Activated T-cell treated with anti-CD3 and anti-CD28 coated beads for 4 hours (primary cell): ENCODE data around the gene CHMP5.
A peak's percentile ranks its signal among the peaks of the same experiment; 100 is the strongest.

Experiments
- DNase-seq: peaks from one replicate; pipeline ENCODE4 v3.0.0-alpha.2; 2020

CHMP5 gene

GRCh38 chr9:33264473-33265177 lies at the start of gene CHMP5, which contains the start of gene BAG1:
Gene CHMP5, plus strand, starts transcription at chr9:33265049. Its CDS starts 30 bp downstream, at chr9:33265079.
Gene BAG1, minus strand, starts transcription at chr9:33264708.
- DNase-seq: peak; percentile 100

- DNase-seq: no peak
Measured at GRCh38 chr9:33220681-33221567, 43.9 kb upstream of the CHMP5 start.

GRCh38 chr9:33221568-33221884 lies 43.3 kb upstream of the CHMP5 start:
- no peak for DNase-seq

GRCh38 chr9:33222031-33222430 lies 42.8 kb upstream of the CHMP5 start:
- no peak for DNase-seq

GRCh38 chr9:33223696-33224095 lies 41.2 kb upstream of the CHMP5 start:
- DNase-seq: no peak

GRCh38 chr9:33225319-33226147 lies 39.3 kb upstream of the CHMP5 start:
- peak; percentile 73 for DNase-seq

- no peak for DNase-seq
Measured at GRCh38 chr9:33227008-33227398, 37.8 kb upstream of the CHMP5 start.

- DNase-seq: no peak
Measured at GRCh38 chr9:33227741-33228140, 37.1 kb upstream of the CHMP5 start.

- DNase-seq: no peak
Measured at GRCh38 chr9:33228606-33229005, 36.2 kb upstream of the CHMP5 start.

- no peak for DNase-seq
Measured at GRCh38 chr9:33229359-33230114, 35.3 kb upstream of the CHMP5 start.

- DNase-seq: no peak
Measured at GRCh38 chr9:33230756-33231622, 33.9 kb upstream of the CHMP5 start.

GRCh38 chr9:33231623-33231942 lies 33.3 kb upstream of the CHMP5 start:
- no peak for DNase-seq

- DNase-seq: no peak
Measured at GRCh38 chr9:33232815-33233214, 32.0 kb upstream of the CHMP5 start.

GRCh38 chr9:33233626-33234342 lies 31.1 kb upstream of the CHMP5 start:
- no peak for DNase-seq

- DNase-seq: no peak
Measured at GRCh38 chr9:33234511-33235467, 30.1 kb upstream of the CHMP5 start.

- DNase-seq: no peak
Measured at GRCh38 chr9:33236571-33236970, 28.3 kb upstream of the CHMP5 start.

GRCh38 chr9:33239921-33240320 lies 24.9 kb upstream of the CHMP5 start, which contains the start of gene SPINK4:
Gene SPINK4, plus strand, starts transcription at chr9:33240167. Its CDS starts 42 bp downstream, at chr9:33240209.
- no peak for DNase-seq

GRCh38 chr9:33241298-33241697 lies 23.6 kb upstream of the CHMP5 start:
- no peak for DNase-seq

- DNase-seq: no peak
Measured at GRCh38 chr9:33242609-33243134, 22.2 kb upstream of the CHMP5 start.
